Measurements from ENCODE around the gene GRIP2.

DNA sequence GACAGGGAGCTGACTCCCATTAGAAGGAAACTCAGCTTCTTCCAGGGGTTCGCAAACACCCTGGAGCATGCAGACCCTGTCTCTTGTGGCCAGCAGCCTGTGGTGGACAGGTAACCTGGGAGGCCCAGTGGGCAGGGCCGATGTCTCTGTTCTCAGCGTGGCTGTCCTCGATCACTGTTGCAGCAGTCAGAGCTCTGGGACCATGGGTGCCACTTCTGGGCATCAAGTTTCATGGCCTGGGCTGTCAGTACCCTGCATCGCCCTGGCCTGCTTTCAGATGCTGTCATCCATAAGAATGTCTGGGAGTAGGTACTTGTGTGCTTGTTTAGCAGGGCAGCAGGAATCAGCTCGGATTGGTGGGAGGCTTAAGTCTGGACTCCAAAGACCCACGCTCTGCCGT, 83.3 kb downstream of the GRIP2 start:
- TF ChIP-seq POLR2A (IDR thresholded peaks at IDR 0.05): no peak
- TF ChIP-seq, protein P1, sequence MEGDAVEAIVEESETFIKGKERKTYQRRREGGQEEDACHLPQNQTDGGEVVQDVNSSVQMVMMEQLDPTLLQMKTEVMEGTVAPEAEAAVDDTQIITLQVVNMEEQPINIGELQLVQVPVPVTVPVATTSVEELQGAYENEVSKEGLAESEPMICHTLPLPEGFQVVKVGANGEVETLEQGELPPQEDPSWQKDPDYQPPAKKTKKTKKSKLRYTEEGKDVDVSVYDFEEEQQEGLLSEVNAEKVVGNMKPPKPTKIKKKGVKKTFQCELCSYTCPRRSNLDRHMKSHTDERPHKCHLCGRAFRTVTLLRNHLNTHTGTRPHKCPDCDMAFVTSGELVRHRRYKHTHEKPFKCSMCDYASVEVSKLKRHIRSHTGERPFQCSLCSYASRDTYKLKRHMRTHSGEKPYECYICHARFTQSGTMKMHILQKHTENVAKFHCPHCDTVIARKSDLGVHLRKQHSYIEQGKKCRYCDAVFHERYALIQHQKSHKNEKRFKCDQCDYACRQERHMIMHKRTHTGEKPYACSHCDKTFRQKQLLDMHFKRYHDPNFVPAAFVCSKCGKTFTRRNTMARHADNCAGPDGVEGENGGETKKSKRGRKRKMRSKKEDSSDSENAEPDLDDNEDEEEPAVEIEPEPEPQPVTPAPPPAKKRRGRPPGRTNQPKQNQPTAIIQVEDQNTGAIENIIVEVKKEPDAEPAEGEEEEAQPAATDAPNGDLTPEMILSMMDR (IDR thresholded peaks at IDR 0.05): no peak
